Osteocyte (in vitro differentiated cells): ENCODE data around the gene SFXN1. TPM values are rescaled to one million over a fixed set of nuclear protein-coding genes. Genes with fewer than 3 reads are reported as not detected.

Experiments used
- DNase-seq: peaks from one replicate; pipeline ENCODE4 v3.0.0; 2021; ENCODE audit warnings: mixed read lengths; ENCODE audit not compliant: unreplicated experiment; ENCODE audit errors: extremely low spot score
- H3K27ac Mint-ChIP-seq: one replicate; pipeline ENCODE4 v1.8.0; 2021; ENCODE audit warnings: mild to moderate bottlenecking, mixed read lengths; ENCODE audit not compliant: unreplicated experiment
- H3K27me3 Mint-ChIP-seq: one replicate; pipeline ENCODE4 v1.8.0; 2021; ENCODE audit warnings: mixed read lengths; ENCODE audit not compliant: unreplicated experiment
- H3K36me3 Mint-ChIP-seq: one replicate; pipeline ENCODE4 v1.8.0; 2021; ENCODE audit warnings: mixed read lengths; ENCODE audit not compliant: unreplicated experiment
- H3K4me1 Mint-ChIP-seq: one replicate; pipeline ENCODE4 v1.8.0; 2021; ENCODE audit warnings: mixed read lengths; ENCODE audit not compliant: unreplicated experiment
- H3K4me3 Mint-ChIP-seq: one replicate; pipeline ENCODE4 v1.8.0; 2021; ENCODE audit warnings: mild to moderate bottlenecking, moderate library complexity, mixed read lengths; ENCODE audit not compliant: unreplicated experiment
- H3K9me3 Mint-ChIP-seq: one replicate; pipeline ENCODE4 v1.8.0; 2021; ENCODE audit warnings: mixed read lengths; ENCODE audit not compliant: unreplicated experiment
- CTCF ChIP-seq: fragments of 200-600 bp; sonication (generic); IDR thresholded peaks from 2 replicates; pipeline ENCODE4 v1.5.0; 2021; ENCODE audit warnings: antibody characterized with exemption, mild to moderate bottlenecking, moderate library complexity
- total RNA-seq: library from RNA; stranded (reverse); gene quantifications from 2 replicates; pipeline ENCODE4 v1.2.1, GENCODE V29; 2021

The SFXN1 gene
- total RNA-seq, 1 donor from 2014 or later, result 44.6 TPM

- Mint-ChIP-seq H3K27me3 (peaks cover 59% of the 10 kb centered on the region), H3K4me3 (no peak overlapping the region), H3K4me1 (no peaks in the 10 kb centered on the region), H3K27ac (no peak overlapping the region), H3K9me3 (no peaks in the 10 kb centered on the region), H3K36me3 (no peaks in the 10 kb centered on the region)
- DNase-seq, result no peak
- no peak for TF ChIP-seq CTCF
Measured at GRCh38 chr5:175470781-175471180, 7.6 kb upstream of the SFXN1 start.

- Mint-ChIP-seq H3K4me3 (no peak overlapping the region), H3K27ac (no peak overlapping the region), H3K9me3 (no peaks in the 10 kb centered on the region), H3K4me1 (no peaks in the 10 kb centered on the region), H3K27me3 (peaks cover 59% of the 10 kb centered on the region), H3K36me3 (no peaks in the 10 kb centered on the region)
- DNase-seq, result no peak
- no peak for TF ChIP-seq CTCF
Measured at GRCh38 chr5:175471196-175471595, 7.2 kb upstream of the SFXN1 start.

GRCh38 chr5:175471628-175472027 is 6.7 kb upstream of the SFXN1 start:
- no peaks in the 10 kb centered on the region for H3K36me3 Mint-ChIP-seq
- DNase-seq, result no peak
- TF ChIP-seq CTCF, result no peak
- no peak overlapping the region for H3K4me3 Mint-ChIP-seq
- no peaks in the 10 kb centered on the region for H3K9me3 Mint-ChIP-seq
- H3K4me1 Mint-ChIP-seq, result no peaks in the 10 kb centered on the region
- no peak overlapping the region for H3K27ac Mint-ChIP-seq
- H3K27me3 Mint-ChIP-seq, result peaks cover 59% of the 10 kb centered on the region

DNA sequence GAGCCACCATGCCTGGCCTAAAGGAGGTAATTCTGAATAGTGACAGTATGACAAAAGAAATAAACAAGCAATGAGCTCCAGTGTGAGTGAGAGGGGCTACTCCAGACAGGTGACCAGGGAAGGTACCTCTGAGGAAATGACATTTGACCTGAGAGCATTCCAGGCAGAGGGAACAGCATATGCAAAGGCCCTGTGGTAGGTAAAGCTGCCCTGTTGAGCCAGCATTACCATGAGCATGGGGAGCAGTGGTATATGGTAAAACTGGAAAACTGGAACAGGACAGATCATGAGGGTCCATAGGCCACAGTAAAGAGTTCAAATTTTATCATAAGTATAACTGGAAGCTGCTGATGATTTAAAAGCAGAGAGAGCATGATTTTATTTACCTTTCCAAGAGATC is 6.0 kb upstream of the SFXN1 start:
- TF ChIP-seq CTCF, result no peak
- DNase-seq, result no peak
- Mint-ChIP-seq H3K36me3 (no peaks in the 10 kb centered on the region), H3K4me3 (no peak overlapping the region), H3K27me3 (peaks cover 54% of the 10 kb centered on the region), H3K27ac (no peak overlapping the region), H3K4me1 (no peaks in the 10 kb centered on the region), H3K9me3 (no peaks in the 10 kb centered on the region)

DNA sequence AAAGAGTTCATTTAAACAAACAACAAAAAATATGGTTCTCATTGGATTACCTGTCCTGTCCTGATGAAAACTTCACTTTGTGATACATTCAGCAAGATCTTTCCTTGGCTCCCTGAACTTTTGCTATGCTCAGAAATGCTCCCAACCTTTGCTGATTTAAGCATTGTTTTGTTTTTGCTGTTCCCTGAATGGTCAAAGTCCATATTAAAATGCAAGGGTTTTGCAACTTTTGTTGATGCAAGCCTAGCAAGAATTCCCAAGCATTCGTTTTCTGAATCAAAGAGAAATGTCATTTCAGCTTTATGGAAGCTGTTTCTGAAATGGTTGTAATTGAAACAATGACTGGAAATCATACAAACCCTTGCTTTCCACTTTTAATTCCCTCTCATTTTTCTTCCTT is 3.1 kb upstream of the SFXN1 start:
- Mint-ChIP-seq H3K36me3 (no peaks in the 10 kb centered on the region), H3K4me1 (peaks cover 15% of the 10 kb centered on the region), H3K27ac (no peak overlapping the region)

More for the DNA sequence above, 3.1 kb upstream of the SFXN1 start:
- H3K4me3 Mint-ChIP-seq, result no peak overlapping the region
- no peak for TF ChIP-seq CTCF
- no peak for DNase-seq
- no peaks in the 10 kb centered on the region for H3K9me3 Mint-ChIP-seq
- H3K27me3 Mint-ChIP-seq, result peaks cover 44% of the 10 kb centered on the region
